Measurements from ENCODE around the gene PDZD11.
"Not testable (repeated sequence)": the region's sequence is repeated elsewhere in the genome, so short reads cannot be mapped to it uniquely, and the experiment has no call there.

PDZD11 gene

DNA sequence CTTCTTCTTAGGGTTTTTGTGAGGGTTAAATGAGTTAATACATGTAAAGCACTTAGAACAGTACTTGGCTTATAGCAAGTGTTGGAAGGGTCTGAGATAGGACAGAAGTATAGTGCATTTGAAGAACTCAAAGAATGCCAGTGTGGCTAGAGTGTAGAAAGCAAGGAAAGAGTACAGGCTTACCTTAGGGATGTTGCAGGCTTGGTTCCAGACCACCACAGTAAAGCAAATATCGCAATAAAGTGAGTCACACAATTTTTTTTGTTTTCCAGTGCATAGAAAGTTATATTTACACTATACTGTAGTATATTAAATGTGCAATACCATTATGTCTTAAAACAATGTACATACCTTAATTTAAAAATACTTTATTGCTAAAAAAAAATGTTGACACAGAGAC, 41.4 kb upstream of the PDZD11 start:
- H3K4me3 ChIP-seq (ENCODE audit: low read length), result no peak overlapping the region
- H4K20me1 ChIP-seq (ENCODE audit: insufficient read depth, low read length), result peaks cover 7% of the 10 kb centered on the region; the same call in 1 of the 2 replicates
- peaks cover 48% of the 10 kb centered on the region for H3K36me3 ChIP-seq (replicated peaks; ENCODE audit: low read depth, low read length)
- no peak overlapping the region for H2AFZ ChIP-seq (ENCODE audit: low read depth, low read length)
- H3K4me1 ChIP-seq (ENCODE audit: low read length), result peaks cover 5% of the 10 kb centered on the region
- no peak overlapping the region for H3K9ac ChIP-seq (ENCODE audit: low read length)
- H3K27me3 ChIP-seq (ENCODE audit: low read depth, low read length), result no peaks in the 10 kb centered on the region
- TF ChIP-seq EZH2phosphoT487 (IDR thresholded peaks at IDR 0.05; ENCODE audit: low read depth), result no peak
- TF ChIP-seq, protein P1, sequence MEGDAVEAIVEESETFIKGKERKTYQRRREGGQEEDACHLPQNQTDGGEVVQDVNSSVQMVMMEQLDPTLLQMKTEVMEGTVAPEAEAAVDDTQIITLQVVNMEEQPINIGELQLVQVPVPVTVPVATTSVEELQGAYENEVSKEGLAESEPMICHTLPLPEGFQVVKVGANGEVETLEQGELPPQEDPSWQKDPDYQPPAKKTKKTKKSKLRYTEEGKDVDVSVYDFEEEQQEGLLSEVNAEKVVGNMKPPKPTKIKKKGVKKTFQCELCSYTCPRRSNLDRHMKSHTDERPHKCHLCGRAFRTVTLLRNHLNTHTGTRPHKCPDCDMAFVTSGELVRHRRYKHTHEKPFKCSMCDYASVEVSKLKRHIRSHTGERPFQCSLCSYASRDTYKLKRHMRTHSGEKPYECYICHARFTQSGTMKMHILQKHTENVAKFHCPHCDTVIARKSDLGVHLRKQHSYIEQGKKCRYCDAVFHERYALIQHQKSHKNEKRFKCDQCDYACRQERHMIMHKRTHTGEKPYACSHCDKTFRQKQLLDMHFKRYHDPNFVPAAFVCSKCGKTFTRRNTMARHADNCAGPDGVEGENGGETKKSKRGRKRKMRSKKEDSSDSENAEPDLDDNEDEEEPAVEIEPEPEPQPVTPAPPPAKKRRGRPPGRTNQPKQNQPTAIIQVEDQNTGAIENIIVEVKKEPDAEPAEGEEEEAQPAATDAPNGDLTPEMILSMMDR (IDR thresholded peaks at IDR 0.05; ENCODE audit: low read depth, low read length), result no peak
- H3K9me3 ChIP-seq (ENCODE audit: insufficient read depth, low read length), result no peaks in the 10 kb centered on the region
- no peaks in the 10 kb centered on the region for H3K79me2 ChIP-seq (ENCODE audit: low read length)
- no peak overlapping the region for H3K27ac ChIP-seq (ENCODE audit: low read length)
- H3K4me2 ChIP-seq (ENCODE audit: low read length), result no peak overlapping the region

DNA sequence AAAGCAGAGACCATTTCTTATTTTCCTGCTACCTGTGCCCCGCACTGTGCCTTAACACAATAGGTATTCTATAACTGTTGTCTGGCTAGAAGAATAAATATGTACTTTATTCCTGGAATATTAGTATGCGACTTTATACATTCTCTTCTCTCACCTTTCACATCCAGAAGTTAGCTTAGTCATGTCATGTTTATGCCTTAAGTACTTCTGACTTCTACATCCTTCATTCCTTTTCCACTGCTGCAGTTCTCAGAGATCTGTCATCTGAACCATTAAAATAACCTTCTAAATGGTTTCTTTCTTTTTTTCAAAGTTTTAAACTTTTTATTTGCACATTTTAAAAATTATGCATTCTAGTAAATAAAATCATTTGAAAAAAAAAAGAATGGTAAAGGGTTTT, 34.6 kb upstream of the PDZD11 start:
- TF ChIP-seq EZH2phosphoT487 (IDR thresholded peaks at IDR 0.05; ENCODE audit: low read depth), result no peak
- TF ChIP-seq, protein P1 (IDR thresholded peaks at IDR 0.05; ENCODE audit: low read depth, low read length), result no peak
- Histone ChIP-seq H3K27me3 (ENCODE audit: low read depth, low read length) (no peaks in the 10 kb centered on the region), H3K4me1 (ENCODE audit: low read length) (no peaks in the 10 kb centered on the region), H3K9me3 (ENCODE audit: insufficient read depth, low read length) (no peaks in the 10 kb centered on the region), H3K79me2 (ENCODE audit: low read length) (no peaks in the 10 kb centered on the region), H3K36me3 (replicated peaks; ENCODE audit: low read depth, low read length) (peaks cover 5% of the 10 kb centered on the region), H3K9ac (ENCODE audit: low read length) (no peak overlapping the region), H3K4me3 (ENCODE audit: low read length) (no peak overlapping the region), H2AFZ (ENCODE audit: low read depth, low read length) (no peak overlapping the region), H3K4me2 (ENCODE audit: low read length) (no peak overlapping the region), H3K27ac (ENCODE audit: low read length) (no peak overlapping the region), H4K20me1 (ENCODE audit: insufficient read depth, low read length) (no peaks in the 10 kb centered on the region)

DNA sequence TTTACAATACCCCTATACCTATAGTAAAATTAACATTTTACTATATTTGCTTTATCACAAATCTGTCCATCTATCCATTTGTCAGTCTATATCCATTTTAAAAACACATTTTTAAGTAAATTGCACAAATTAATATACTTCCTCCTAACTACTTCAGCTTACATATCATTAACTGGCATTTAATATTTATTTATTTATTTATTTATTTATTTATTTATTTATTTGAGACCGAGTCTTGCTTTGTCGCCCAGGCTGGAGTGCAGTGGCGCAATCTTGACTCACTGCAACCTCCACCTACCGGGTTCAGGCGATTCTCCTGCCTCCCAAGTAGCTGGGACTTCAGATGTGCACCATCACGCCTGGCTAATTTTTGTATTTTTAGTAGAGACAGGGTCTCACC, 33.9 kb upstream of the PDZD11 start:
- not testable (repeated sequence) for H3K9ac ChIP-seq (ENCODE audit: low read length); H4K20me1 ChIP-seq (ENCODE audit: insufficient read depth, low read length); H3K27me3 ChIP-seq (ENCODE audit: low read depth, low read length); H3K27ac ChIP-seq (ENCODE audit: low read length); H3K36me3 ChIP-seq (replicated peaks; ENCODE audit: low read depth, low read length); H3K4me3 ChIP-seq (ENCODE audit: low read length); H3K4me2 ChIP-seq (ENCODE audit: low read length); H3K79me2 ChIP-seq (ENCODE audit: low read length); H2AFZ ChIP-seq (ENCODE audit: low read depth, low read length); H3K4me1 ChIP-seq (ENCODE audit: low read length); H3K9me3 ChIP-seq (ENCODE audit: insufficient read depth, low read length)

DNA sequence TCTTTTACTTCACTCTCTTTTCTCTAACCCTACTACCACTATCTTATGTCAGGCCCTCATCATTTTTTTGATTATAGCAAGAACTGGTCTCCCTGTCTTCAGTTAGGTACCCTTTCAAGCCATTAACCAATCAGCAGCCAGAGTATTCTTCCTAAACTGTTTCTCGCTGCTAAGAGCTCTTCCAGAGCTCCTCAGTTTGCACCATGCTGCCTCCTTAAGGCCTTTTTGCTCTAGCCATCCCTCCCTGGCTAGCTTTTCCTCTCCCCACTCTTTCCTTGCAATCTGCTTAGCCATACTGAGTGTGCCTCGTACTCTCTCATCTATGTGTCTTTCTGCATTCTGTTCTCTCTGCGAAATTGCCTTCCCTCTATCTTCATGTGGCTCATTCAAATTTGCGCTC, 33.1 kb upstream of the PDZD11 start:
- peaks cover 4% of the 10 kb centered on the region for H3K36me3 ChIP-seq (replicated peaks; ENCODE audit: low read depth, low read length)
- no peak overlapping the region for H3K4me3 ChIP-seq (ENCODE audit: low read length)
- H4K20me1 ChIP-seq (ENCODE audit: insufficient read depth, low read length), result no peaks in the 10 kb centered on the region
- H3K9me3 ChIP-seq (ENCODE audit: insufficient read depth, low read length), result no peaks in the 10 kb centered on the region
- H3K27ac ChIP-seq (ENCODE audit: low read length), result no peak overlapping the region
- no peaks in the 10 kb centered on the region for H3K4me1 ChIP-seq (ENCODE audit: low read length)
- H2AFZ ChIP-seq (ENCODE audit: low read depth, low read length), result no peak overlapping the region
- H3K9ac ChIP-seq (ENCODE audit: low read length), result no peak overlapping the region
- no peaks in the 10 kb centered on the region for H3K27me3 ChIP-seq (ENCODE audit: low read depth, low read length)
- no peak for TF ChIP-seq EZH2phosphoT487 (IDR thresholded peaks at IDR 0.05; ENCODE audit: low read depth)
- TF ChIP-seq, protein P1 (IDR thresholded peaks at IDR 0.05; ENCODE audit: low read depth, low read length), result no peak
- no peaks in the 10 kb centered on the region for H3K79me2 ChIP-seq (ENCODE audit: low read length)
- no peak overlapping the region for H3K4me2 ChIP-seq (ENCODE audit: low read length)

DNA sequence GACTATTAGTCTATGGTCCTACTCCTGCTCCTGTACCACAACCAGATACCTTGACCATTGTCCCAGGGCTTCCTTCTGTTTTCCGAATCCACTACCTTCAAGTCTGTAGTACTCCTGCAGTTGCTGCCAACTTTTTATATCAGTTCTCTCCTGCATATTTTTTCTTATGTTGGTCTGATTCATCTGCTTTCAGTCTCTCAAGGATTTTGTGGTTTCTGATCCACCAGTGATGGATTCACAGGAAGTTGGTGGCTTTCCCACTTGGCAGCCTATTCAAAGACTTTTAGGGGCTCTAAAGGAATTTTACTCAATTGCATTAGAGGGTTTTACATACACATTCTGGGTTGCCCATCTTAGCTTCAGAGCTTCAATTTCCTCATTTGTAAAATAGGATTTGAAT, 23.8 kb upstream of the PDZD11 start:
- no peaks in the 10 kb centered on the region for H3K9me3 ChIP-seq (ENCODE audit: insufficient read depth, low read length)
- no peak overlapping the region for H3K9ac ChIP-seq (ENCODE audit: low read length)
- H3K4me1 ChIP-seq (ENCODE audit: low read length), result no peaks in the 10 kb centered on the region
- H3K4me3 ChIP-seq (ENCODE audit: low read length), result no peak overlapping the region
- no peaks in the 10 kb centered on the region for H4K20me1 ChIP-seq (ENCODE audit: insufficient read depth, low read length)
- 0 out of 2 replicates have a peak, but pooled peaks cover 3% of the 10 kb centered on the region for H3K79me2 ChIP-seq (ENCODE audit: low read length)
- no peak for TF ChIP-seq EZH2phosphoT487 (IDR thresholded peaks at IDR 0.05; ENCODE audit: low read depth)
- TF ChIP-seq, protein P1 (IDR thresholded peaks at IDR 0.05; ENCODE audit: low read depth, low read length), result no peak
- no peak overlapping the region for H3K4me2 ChIP-seq (ENCODE audit: low read length)
- no peak overlapping the region for H3K27ac ChIP-seq (ENCODE audit: low read length)
- no peak overlapping the region for H2AFZ ChIP-seq (ENCODE audit: low read depth, low read length)
- H3K36me3 ChIP-seq (replicated peaks; ENCODE audit: low read depth, low read length), result peaks cover 15% of the 10 kb centered on the region
- no peaks in the 10 kb centered on the region for H3K27me3 ChIP-seq (ENCODE audit: low read depth, low read length)
